Breast epithelium (tissue), 4 donors: ENCODE measurements around the gene TFB2M. TPM values are rescaled to one million over a fixed set of nuclear protein-coding genes. Genes with fewer than 3 reads are reported as not detected.

Experiments
- DNase-seq, 2 donors: peaks; one replicate each; pipeline ENCODE4 v3.0.0-alpha.2; 2019; ENCODE audit warnings: low spot score in 2 of 2
- H3K27ac ChIP-seq, 2 donors: fragments of 200-600 bp; sonication (generic) in 1 of 2; one replicate each; pipeline ENCODE4 v1.5.1; 2016 to 2019; ENCODE audit warnings: mild to moderate bottlenecking in 1 of 2
- H3K27me3 ChIP-seq, 2 donors: fragments of 200-600 bp; sonication (generic) in 1 of 2; one replicate each; pipeline versions ENCODE4 v1.5.1 to v1.6.0; 2017 to 2019; ENCODE audit warnings: control low read depth in 1 of 2, mild to moderate bottlenecking in 1 of 2
- H3K36me3 ChIP-seq: fragments of 200-600 bp; one replicate; pipeline ENCODE4 v1.5.1; 2019
- H3K4me1 ChIP-seq, 2 donors: fragments of 200-600 bp; sonication (generic); one replicate each; pipeline ENCODE4 v1.5.1; 2016 to 2019; ENCODE audit warnings: control low read depth in 1 of 2
- H3K4me3 ChIP-seq, 3 donors: fragments of 200-600 bp; sonication (generic); 1 replicate in 2 of 3; 2 replicates in 1 of 3; pipeline ENCODE4 v1.5.1; 2016 to 2019; ENCODE audit warnings: mild to moderate bottlenecking in 3 of 3, moderate library complexity in 2 of 3
- H3K9me3 ChIP-seq, 2 donors: fragments of 200-600 bp; sonication (generic) in 1 of 2; one replicate each; pipeline ENCODE4 v1.5.1; 2016 to 2019; ENCODE audit warnings: control low read depth in 1 of 2
- CTCF ChIP-seq, 3 donors: fragments of 450-650 bp; IDR thresholded peaks; one replicate each; pipeline ENCODE4 v1.5.1; 2016 to 2017; ENCODE audit warnings: antibody characterized with exemption in 3 of 3, mild to moderate bottlenecking in 3 of 3, moderate library complexity in 3 of 3
- POLR2A ChIP-seq: fragments of 450-650 bp; IDR thresholded peaks from one replicate; pipeline ENCODE4 v1.6.1; 2016; ENCODE audit warnings: antibody characterized with exemption, mild to moderate bottlenecking, moderate library complexity
- POLR2AphosphoS5 ChIP-seq, 3 donors: sonication (generic); formaldehyde crosslinking; IDR thresholded peaks; one replicate each; pipeline ENCODE4 v1.6.1; 2017; ENCODE audit warnings: antibody characterized with exemption in 3 of 3
- intact Hi-C: fragments of 100-400 bp; cut with DNase I; formaldehyde crosslinking; loops from one replicate; pipeline ENCODE4 v1.15.1; 2023; ENCODE audit warnings: low total_unique reads
- total RNA-seq, 3 donors: library from RNA; depleted of rRNA; stranded (reverse); fragments of >200 nt; gene quantifications; one replicate each; pipeline ENCODE4 v1.1.0, GENCODE V29; 2016

TFB2M gene
- total RNA-seq, 3 donors from 2014 or later, result 9.0 to 15.5 (median 13.4) TPM

GRCh38 chr1:246511203-246511602 is 54.9 kb downstream of the TFB2M start:
- no peaks in the 10 kb centered on the region for H3K36me3 ChIP-seq
- no peak for DNase-seq
- no peak overlapping the region for H3K4me3 ChIP-seq
- H3K27ac ChIP-seq, result no peak overlapping the region
- H3K4me1 ChIP-seq, result no peaks in the 10 kb centered on the region
- H3K27me3 ChIP-seq, result no peaks in the 10 kb centered on the region
- intact Hi-C loops, result no loop called here
- no peak for TF ChIP-seq CTCF (IDR thresholded peaks at IDR 0.05)
- TF ChIP-seq POLR2AphosphoS5 (IDR thresholded peaks at IDR 0.05), result no peak
- no peak for TF ChIP-seq POLR2A
- peaks cover 25 to 26% of the 10 kb centered on the region in 2 donors for H3K9me3 ChIP-seq

GRCh38 chr1:246510147-246511030 is 55.7 kb downstream of the TFB2M start:
- no peak for DNase-seq

GRCh38 chr1:246508897-246509688 is 57.0 kb downstream of the TFB2M start:
- no peaks in the 10 kb centered on the region for H3K4me1 ChIP-seq
- intact Hi-C loops, result no loop called here
- TF ChIP-seq CTCF (IDR thresholded peaks at IDR 0.05) (no peak), POLR2AphosphoS5 (IDR thresholded peaks at IDR 0.05) (no peak), POLR2A (no peak)
- H3K36me3 ChIP-seq, result no peaks in the 10 kb centered on the region
- H3K9me3 ChIP-seq, result peaks cover 4 to 6% of the 10 kb centered on the region in 2 donors
- H3K27ac ChIP-seq, result no peak overlapping the region
- H3K4me3 ChIP-seq, result no peak overlapping the region
- DNase-seq, result no peak
- H3K27me3 ChIP-seq, result no peaks in the 10 kb centered on the region

More at GRCh38 chr1:246510147-246511030, 55.7 kb downstream of the TFB2M start:
- no peak overlapping the region for H3K4me3 ChIP-seq
- intact Hi-C loops, result no loop called here
- no peaks in the 10 kb centered on the region for H3K4me1 ChIP-seq
- H3K27ac ChIP-seq, result no peak overlapping the region
- peaks cover 17 to 19% of the 10 kb centered on the region in 2 donors for H3K9me3 ChIP-seq
- no peak for TF ChIP-seq POLR2A
- TF ChIP-seq CTCF (IDR thresholded peaks at IDR 0.05), result no peak
- no peak for TF ChIP-seq POLR2AphosphoS5 (IDR thresholded peaks at IDR 0.05)
- H3K27me3 ChIP-seq, result no peaks in the 10 kb centered on the region
- no peaks in the 10 kb centered on the region for H3K36me3 ChIP-seq

- no peaks in the 10 kb centered on the region for H3K36me3 ChIP-seq
- H3K27me3 ChIP-seq, result no peaks in the 10 kb centered on the region
- H3K4me3 ChIP-seq, result peak within 1 kb of the TSS; percentile 71 to 95 (median 78)
- TF ChIP-seq POLR2A, result no peak
- TF ChIP-seq CTCF (IDR thresholded peaks at IDR 0.05), result no peak
- TF ChIP-seq POLR2AphosphoS5 (IDR thresholded peaks at IDR 0.05), result no peak
- intact Hi-C loops, result no loop called here
- DNase-seq, result peak in 1 of 2 donors; percentile 63
- H3K9me3 ChIP-seq, result no peaks in the 10 kb centered on the region
- peak within 1 kb of the TSS in 1 of 2 donors; percentile 68 for H3K27ac ChIP-seq
- H3K4me1 ChIP-seq, result no peaks in the 10 kb centered on the region
Measured at GRCh38 chr1:246506674-246507481, 59.2 kb downstream of the TFB2M start, which contains the start of gene SMYD3. Gene SMYD3 (minus strand): TSS chr1:246507279.
